ENCODE measurements around the gene BICC1. TPM values are rescaled to one million over a fixed set of nuclear protein-coding genes. Genes with fewer than 3 reads are reported as not detected.
"Not testable (repeated sequence)": the region's sequence is repeated elsewhere in the genome, so short reads cannot be mapped to it uniquely, and the experiment has no call there.

Gene BICC1
- total RNA-seq, 2 donors from 2014 or later: 35.3 to 42.0 TPM

- Histone ChIP-seq H3K4me1 (no peaks in the 10 kb centered on the region), H3K9me3 (no peaks in the 10 kb centered on the region), H3K27ac (no peak overlapping the region), H3K4me3 (no peak overlapping the region), H3K27me3 (no peaks in the 10 kb centered on the region), H3K36me3 (replicated peaks in 1 of 2; ENCODE audit: insufficient read depth in 1 of 2, low read depth in 2 of 2) (no peaks in the 10 kb centered on the region)
- WGBS, 2 donors: 51 to 70% methylated on average over 13 to 14 of the region's 14 CpGs
- no peak for ATAC-seq
- no peak for TF ChIP-seq POLR2A (IDR thresholded peaks at IDR 0.05)
- peak in 6 of 7 experiments; percentile 14 to 38 (median 33) for TF ChIP-seq CTCF (IDR thresholded peaks at IDR 0.05)
- intact Hi-C loops (cut with DNase I): no loop called here
- DNase-seq: peak; percentile 28 to 60 (median 44)
Observed at GRCh38 chr10:58588673-58589265, 76.1 kb downstream of the BICC1 start.

- TF ChIP-seq POLR2A (IDR thresholded peaks at IDR 0.05) (no peak), CTCF (IDR thresholded peaks at IDR 0.05) (no peak)
- no peak overlapping the region for H3K4me3 ChIP-seq
- WGBS, 2 donors: 51% methylated on average over 2 of the region's 2 CpGs
- intact Hi-C loops (cut with DNase I): no loop called here
- no peaks in the 10 kb centered on the region for H3K27me3 ChIP-seq
- no peaks in the 10 kb centered on the region for H3K9me3 ChIP-seq
- ATAC-seq (peak; percentile 47), DNase-seq (peak in 1 of 4 donors; percentile 46)
- no peaks in the 10 kb centered on the region for H3K4me1 ChIP-seq
- peak overlapping the region in 1 of 4 donors; percentile 6 for H3K27ac ChIP-seq
- no peaks in the 10 kb centered on the region for H3K36me3 ChIP-seq (replicated peaks in 1 of 2; ENCODE audit: insufficient read depth in 1 of 2, low read depth in 2 of 2)
Observed at GRCh38 chr10:58590152-58590840, 77.6 kb downstream of the BICC1 start.

GRCh38 chr10:58590924-58591323, 78.3 kb downstream of the BICC1 start:
- Histone ChIP-seq H3K27ac (no peak overlapping the region), H3K27me3 (no peaks in the 10 kb centered on the region), H3K9me3 (no peaks in the 10 kb centered on the region), H3K36me3 (replicated peaks in 1 of 2; ENCODE audit: insufficient read depth in 1 of 2, low read depth in 2 of 2) (no peaks in the 10 kb centered on the region), H3K4me3 (no peak overlapping the region), H3K4me1 (no peaks in the 10 kb centered on the region)
- no peak for DNase-seq
- ATAC-seq: no peak
- TF ChIP-seq POLR2A (IDR thresholded peaks at IDR 0.05) (no peak), CTCF (IDR thresholded peaks at IDR 0.05) (no peak)
- intact Hi-C loops (cut with DNase I): no loop called here
- 42 to 59% methylated on average over 3 of the region's 3 CpGs for WGBS, 2 donors

- H3K9me3 ChIP-seq: peaks cover 0 to 6% (median 0%) of the 10 kb centered on the region in 3 donors
- 36 to 37% methylated on average over 3 of the region's 3 CpGs for WGBS, 2 donors
- DNase-seq (peak in 1 of 4 donors; percentile 8), ATAC-seq (no peak)
- no peak overlapping the region for H3K27ac ChIP-seq
- no peak overlapping the region for H3K4me3 ChIP-seq
- TF ChIP-seq CTCF (IDR thresholded peaks at IDR 0.05) (no peak), POLR2A (IDR thresholded peaks at IDR 0.05) (no peak)
- intact Hi-C loops (cut with DNase I): no loop called here
- H3K27me3 ChIP-seq: no peaks in the 10 kb centered on the region
- H3K36me3 ChIP-seq (replicated peaks in 1 of 2; ENCODE audit: insufficient read depth in 1 of 2, low read depth in 2 of 2): no peaks in the 10 kb centered on the region
- no peaks in the 10 kb centered on the region for H3K4me1 ChIP-seq
Observed at GRCh38 chr10:58593008-58593407, 80.3 kb downstream of the BICC1 start.

GRCh38 chr10:58597211-58597610, 84.5 kb downstream of the BICC1 start:
- ATAC-seq; H3K4me1 ChIP-seq; H3K36me3 ChIP-seq (replicated peaks in 1 of 2; ENCODE audit: insufficient read depth in 1 of 2, low read depth in 2 of 2); intact Hi-C loops (cut with DNase I); H3K27me3 ChIP-seq; H3K4me3 ChIP-seq; DNase-seq; H3K9me3 ChIP-seq; H3K27ac ChIP-seq: not testable (repeated sequence)
